ENCODE data around the gene MSRB3. TPM values are rescaled to one million over a fixed set of nuclear protein-coding genes. Genes with fewer than 3 reads are reported as not detected.

Gene MSRB3
- total and polyA plus RNA-seq, 2 of the 4 experiments (the other 2 are of a cell fraction): 31.7 to 35.7 TPM

- no peaks in the 10 kb centered on the region for H3K36me3 ChIP-seq (ENCODE audit: control insufficient read depth, insufficient read depth, low read length)
- 0 out of 2 replicates have a peak overlapping the region, but pooled peaks have one; percentile 59 for H3K18ac ChIP-seq (ENCODE audit: low read depth, low read length)
- H4K91ac ChIP-seq (ENCODE audit: insufficient read depth, low read depth, low read length): no peak overlapping the region
- dilution Hi-C loops (cut with HindIII; ENCODE audit: low sequenced_read_pairs, unreplicated experiment) (no loop called here), intact Hi-C loops (cut with micrococcal nuclease) (no loop called here), in situ Hi-C loops (cut with MboI; ENCODE audit: low sequenced_read_pairs) (no loop called here)
- ATAC-seq (ENCODE audit: low read depth) (no peak), DNase-seq (no peak)
- peak overlapping the region; percentile 70; the same call in 1 of the 2 replicates for H3K23ac ChIP-seq (ENCODE audit: low read depth, low read length)
- no peaks in the 10 kb centered on the region for H3K27me3 ChIP-seq (ENCODE audit: control insufficient read depth, insufficient read depth, low read length)
- peaks cover 13 to 18% of the 10 kb centered on the region in 2 experiments for H3K79me1 ChIP-seq (ENCODE audit: low read depth in 1 of 2, low read length in 2 of 2)
- H4K5ac ChIP-seq (ENCODE audit: low read depth, low read length): peak overlapping the region; percentile 68
- H3K9me3 ChIP-seq (ENCODE audit: control insufficient read depth, insufficient read depth, low read length): no peaks in the 10 kb centered on the region
- peak overlapping the region; percentile 45 for H2BK5ac ChIP-seq (ENCODE audit: low read depth, low read length, poor library complexity, severe bottlenecking)
- POLR2A ChIA-PET (ENCODE audit: unreplicated experiment): no interaction called here
- H3K56ac ChIP-seq (ENCODE audit: extremely low read depth, insufficient read depth, low read length): no peak overlapping the region
- no peak overlapping the region for H3K14ac ChIP-seq (replicated peaks; ENCODE audit: low read depth, low read length)
- no peak overlapping the region for H2AK9ac ChIP-seq (replicated peaks; ENCODE audit: low read depth, low read length, poor library complexity)
- H2BK20ac ChIP-seq (ENCODE audit: low read depth, low read length): 0 out of 2 replicates have a peak overlapping the region, but pooled peaks have one; percentile 3
- no peak overlapping the region for H3K4me2 ChIP-seq (ENCODE audit: low read depth, low read length)
- H2BK15ac ChIP-seq (ENCODE audit: low read depth, low read length): no peak overlapping the region
- TF ChIP-seq RFX5 (IDR thresholded peaks at IDR 0.05; ENCODE audit: low read depth, low read length) (no peak), SMC3 (IDR thresholded peaks at IDR 0.05; ENCODE audit: low read depth, low read length) (no peak), ELK1 (IDR thresholded peaks at IDR 0.05; ENCODE audit: borderline replicate concordance, low read depth, low read length) (no peak), RAD21 (IDR thresholded peaks at IDR 0.05; ENCODE audit: low read length) (no peak), CEBPB (IDR thresholded peaks at IDR 0.05; ENCODE audit: low read depth, low read length) (no peak), NFE2L2 (IDR thresholded peaks at IDR 0.05; ENCODE audit: low read depth, low read length) (no peak), MAZ (IDR thresholded peaks at IDR 0.05; ENCODE audit: borderline replicate concordance, low read depth, low read length) (no peak), RCOR1 (IDR thresholded peaks at IDR 0.05; ENCODE audit: insufficient replicate concordance, low read length) (no peak), FOS (IDR thresholded peaks at IDR 0.05; ENCODE audit: low read depth, low read length) (no peak), CHD1 (IDR thresholded peaks at IDR 0.05; ENCODE audit: low read depth, low read length) (no peak), MXI1 (IDR thresholded peaks at IDR 0.05; ENCODE audit: borderline replicate concordance, low read depth, low read length) (no peak), POLR2A (IDR thresholded peaks at IDR 0.05; ENCODE audit: low read depth, low read length) (no peak), CTCF (conservative IDR thresholded peaks at IDR 0.05; ENCODE audit: low read depth, low read length) (no peak), USF2 (IDR thresholded peaks at IDR 0.05; ENCODE audit: low read depth, low read length) (no peak)
- H3K27ac ChIP-seq (ENCODE audit: insufficient read depth, low read length): no peak overlapping the region
- H2AK5ac ChIP-seq (ENCODE audit: low read depth, low read length): 0 out of 2 replicates have a peak overlapping the region, but pooled peaks have one; percentile 6
- CTCF ChIA-PET: interaction anchor here (0.6 kb wide), 1 partner anchor 59 kb away, joined by 3 read pairs; no protein-coding TSS in a partner anchor
- H3K4me3 ChIP-seq (ENCODE audit: insufficient read depth, low read depth, low read length): no peak overlapping the region
- H2AFZ ChIP-seq (replicated peaks; ENCODE audit: low read length, poor library complexity): no peak overlapping the region
- peak overlapping the region in 1 of 2 experiments; percentile 59; a peak in 1 of 4 replicates for H4K8ac ChIP-seq (ENCODE audit: low read depth in 2 of 2, low read length in 2 of 2)
- peaks cover 3% of the 10 kb centered on the region; the same call in 1 of the 2 replicates for H3K9me1 ChIP-seq (ENCODE audit: insufficient read depth, low read length)
- H2BK120ac ChIP-seq (ENCODE audit: low read depth, low read length): no peak overlapping the region; the same call in 1 of the 2 replicates
- WGBS, 2 experiments (ENCODE audit: extremely low coverage in 2 of 2, insufficient read length in 1 of 2): 71% methylated on average over 3 of the region's 4 CpGs; no CpG with 5 or more reads in 1 of the 2 experiments
- H4K20me1 ChIP-seq (ENCODE audit: insufficient read depth, low read length): no peaks in the 10 kb centered on the region
- BruUV-seq (replicated peaks): no TSS peak
- peaks cover 2% of the 10 kb centered on the region; the same call in 1 of the 2 replicates for H3K4me1 ChIP-seq (ENCODE audit: control insufficient read depth, insufficient read depth, low read length)
- no peak overlapping the region for H3K4ac ChIP-seq (ENCODE audit: low read depth, low read length)
- no peak overlapping the region for H3K9ac ChIP-seq (ENCODE audit: low read depth, low read length)
Measured at GRCh38 chr12:65389436-65389835, 111.0 kb downstream of the MSRB3 start.

Data from IMR-90 (cell line).